Measurements from ENCODE around the gene SLC19A1.
"Not testable (repeated sequence)": the region's sequence is repeated elsewhere in the genome, so short reads cannot be mapped to it uniquely, and the experiment has no call there.

DNA sequence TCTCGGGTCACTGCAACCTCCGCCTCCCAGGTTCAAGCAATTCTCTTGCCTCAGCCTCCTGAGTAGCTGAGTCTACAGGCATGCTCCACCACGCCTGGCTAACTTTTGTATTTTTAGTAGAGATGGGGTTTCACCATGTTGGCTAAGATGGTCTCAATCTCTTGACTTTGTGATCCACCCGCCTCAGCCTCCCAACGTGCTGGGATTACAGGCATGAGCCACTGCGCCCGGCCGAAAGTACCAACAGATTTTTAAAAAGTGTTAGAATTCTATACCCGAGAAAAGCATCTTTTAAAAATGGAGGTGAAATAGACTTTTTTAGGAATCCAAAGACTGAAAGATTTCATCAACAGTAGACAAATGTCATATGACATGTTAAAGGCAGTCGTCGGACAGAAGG lies 21.9 kb upstream of the SLC19A1 start:
- not testable (repeated sequence) for TF ChIP-seq EZH2 (IDR thresholded peaks at IDR 0.05; ENCODE audit: low read length, missing control alignments); CTCF (conservative IDR thresholded peaks at IDR 0.05 in 1 of 2, IDR thresholded peaks at IDR 0.05 in 1 of 2; ENCODE audit: low read depth in 1 of 2, low read length in 2 of 2)
